Measurements from ENCODE around the gene GPR183. TPM values are rescaled to one million over a fixed set of nuclear protein-coding genes. Genes with fewer than 3 reads are reported as not detected.

The GPR183 gene
- total RNA-seq, 2 donors from 2014 or later: 1.5 to 8.3 TPM

GRCh38 chr13:99322297-99323103, 15.3 kb upstream of the GPR183 start:
- no peaks in the 10 kb centered on the region for H3K27me3 ChIP-seq
- DNase-seq: no peak
- intact Hi-C loops (cut with DNase I): no loop called here
- H3K4me3 ChIP-seq: no peak overlapping the region
- H3K9ac ChIP-seq (ENCODE audit: low read depth in 2 of 2, low read length in 2 of 2): peak overlapping the region in 1 of 2 donors; percentile 40
- peak overlapping the region; percentile 10 for H3K27ac ChIP-seq
- no peaks in the 10 kb centered on the region for H3K36me3 ChIP-seq
- H3K9me3 ChIP-seq: no peaks in the 10 kb centered on the region
- no peak for TF ChIP-seq CTCF (IDR thresholded peaks at IDR 0.05)
- no peaks in the 10 kb centered on the region for H3K4me1 ChIP-seq

- Histone ChIP-seq H3K36me3 (no peaks in the 10 kb centered on the region), H3K27me3 (no peaks in the 10 kb centered on the region), H3K4me1 (no peaks in the 10 kb centered on the region), H3K27ac (peak overlapping the region; percentile 10), H3K4me3 (no peak overlapping the region), H3K9me3 (no peaks in the 10 kb centered on the region), H3K9ac (ENCODE audit: low read depth in 2 of 2, low read length in 2 of 2) (no peak overlapping the region)
- DNase-seq: no peak
- intact Hi-C loops (cut with DNase I): no loop called here
- no peak for TF ChIP-seq CTCF (IDR thresholded peaks at IDR 0.05)
These were observed 14.5 kb upstream of the GPR183 start for GRCh38 chr13:99321709-99322108.

DNA sequence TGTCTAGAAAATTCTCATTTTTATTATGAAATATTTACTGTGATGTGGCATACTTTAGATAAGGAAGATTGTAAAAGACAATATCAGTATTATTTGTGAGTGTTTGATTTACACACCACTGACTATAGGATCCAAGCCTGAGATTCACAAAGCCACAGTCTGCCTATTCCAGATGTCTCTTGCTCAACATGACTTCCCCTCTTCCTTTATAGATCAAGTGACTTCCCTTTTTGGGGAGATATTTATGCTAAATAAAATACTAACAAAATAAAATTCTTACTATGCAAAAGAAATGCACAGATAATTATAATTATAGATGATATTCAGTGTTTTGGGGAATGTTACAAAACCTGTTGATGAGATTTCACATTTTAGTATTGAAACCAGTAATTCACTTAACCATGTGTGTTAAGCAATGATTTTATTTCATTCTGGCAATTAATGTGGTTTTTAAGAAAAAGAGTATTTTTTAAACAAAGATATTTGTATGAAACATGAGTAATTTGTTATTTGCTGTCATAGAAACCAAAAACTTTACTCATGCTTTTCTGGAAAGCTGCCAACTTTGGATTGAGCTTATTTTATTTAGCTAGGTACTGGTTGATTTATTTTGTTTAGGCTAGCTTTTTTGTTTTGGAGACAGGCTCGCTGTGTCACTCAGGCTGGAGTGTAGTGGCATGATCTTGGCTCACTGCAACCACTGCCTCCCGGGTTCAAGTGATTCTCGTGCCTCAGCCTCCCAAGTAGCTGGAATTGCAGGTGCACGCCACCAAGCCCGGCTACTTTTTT, 13.7 kb upstream of the GPR183 start:
- no peak for TF ChIP-seq CTCF (IDR thresholded peaks at IDR 0.05)
- intact Hi-C loops (cut with DNase I): no loop called here
- no peaks in the 10 kb centered on the region for H3K4me1 ChIP-seq
- H3K27ac ChIP-seq: no peak overlapping the region
- H3K9ac ChIP-seq (ENCODE audit: low read depth in 2 of 2, low read length in 2 of 2): no peak overlapping the region
- no peak for DNase-seq
- no peaks in the 10 kb centered on the region for H3K27me3 ChIP-seq
- no peaks in the 10 kb centered on the region for H3K9me3 ChIP-seq
- no peaks in the 10 kb centered on the region for H3K36me3 ChIP-seq
- no peak overlapping the region for H3K4me3 ChIP-seq

DNA sequence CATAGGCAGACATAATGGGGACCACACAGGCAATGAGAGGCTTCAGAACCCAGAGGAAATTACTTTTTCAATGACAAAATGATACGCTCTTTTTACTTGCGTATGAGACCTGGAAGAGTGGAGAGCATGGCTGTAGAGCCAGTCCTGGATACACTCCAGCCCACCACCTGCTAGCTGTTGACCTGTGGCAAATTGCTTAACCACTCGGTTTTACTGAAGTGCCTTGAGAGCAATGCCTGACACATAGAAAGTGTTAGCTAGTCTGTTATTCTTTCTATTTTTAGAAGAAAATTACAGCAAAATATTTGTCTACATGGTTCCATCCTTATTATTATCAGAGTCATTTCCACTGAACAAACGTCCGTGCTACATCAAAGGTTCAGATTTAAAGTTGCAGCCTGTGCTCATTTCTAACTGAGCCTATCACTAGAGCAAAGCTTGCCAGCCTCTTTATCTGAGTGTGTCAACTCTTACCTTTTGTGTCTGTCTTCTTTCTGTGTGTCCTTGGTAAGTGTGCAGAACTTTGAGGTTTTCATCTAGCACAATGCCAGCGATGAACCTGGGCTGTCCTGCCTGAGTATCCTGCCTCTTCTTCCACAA, 9.6 kb upstream of the GPR183 start:
- TF ChIP-seq CTCF (IDR thresholded peaks at IDR 0.05): no peak
- intact Hi-C loops (cut with DNase I): no loop called here
- Histone ChIP-seq H3K27me3 (no peaks in the 10 kb centered on the region), H3K4me3 (no peak overlapping the region), H3K36me3 (no peaks in the 10 kb centered on the region), H3K9me3 (no peaks in the 10 kb centered on the region), H3K4me1 (no peaks in the 10 kb centered on the region), H3K27ac (no peak overlapping the region), H3K9ac (ENCODE audit: low read depth in 2 of 2, low read length in 2 of 2) (no peak overlapping the region)
- no peak for DNase-seq

DNA sequence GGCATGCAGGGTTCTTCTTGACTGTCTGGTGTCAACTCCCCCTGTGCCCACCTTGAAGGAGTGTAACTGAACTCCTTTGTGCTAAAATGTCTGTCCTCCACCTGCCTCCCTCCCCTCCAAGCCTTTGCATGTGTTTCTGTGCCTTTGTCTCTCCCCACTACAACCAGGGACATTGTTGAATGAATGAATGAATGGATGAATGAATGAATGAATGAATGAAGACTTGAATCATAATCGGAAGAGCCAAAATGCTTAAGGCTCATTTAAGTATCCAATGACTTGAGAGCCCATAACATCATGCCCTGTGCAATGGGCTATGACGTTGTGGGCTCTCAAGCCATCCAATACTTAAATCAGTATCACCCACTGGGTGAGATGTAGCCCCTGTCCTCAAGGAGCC, 9.0 kb upstream of the GPR183 start:
- H3K27ac ChIP-seq: no peak overlapping the region
- no peaks in the 10 kb centered on the region for H3K36me3 ChIP-seq
- H3K4me3 ChIP-seq: no peak overlapping the region
- no peak for TF ChIP-seq CTCF (IDR thresholded peaks at IDR 0.05)
- no peaks in the 10 kb centered on the region for H3K4me1 ChIP-seq
- H3K9ac ChIP-seq (ENCODE audit: low read depth in 2 of 2, low read length in 2 of 2): no peak overlapping the region
- intact Hi-C loops (cut with DNase I): no loop called here
- no peak for DNase-seq
- no peaks in the 10 kb centered on the region for H3K9me3 ChIP-seq
- H3K27me3 ChIP-seq: no peaks in the 10 kb centered on the region

Measured in colonic mucosa (tissue), 4 donors.